ENCODE results near the gene UBASH3B. TPM values are rescaled to one million over a fixed set of nuclear protein-coding genes. Genes with fewer than 3 reads are reported as not detected.

UBASH3B gene
- total RNA-seq, 1 donor from 2014 or later = 6.7 TPM

GRCh38 chr11:122663056-122663740 is 7.7 kb downstream of the UBASH3B start:
- H3K9me3 Mint-ChIP-seq (ENCODE audit: unreplicated experiment) = peaks cover 10% of the 10 kb centered on the region
- peaks cover 17% of the 10 kb centered on the region for H3K4me1 Mint-ChIP-seq (ENCODE audit: low read depth, unreplicated experiment)
- H3K36me3 Mint-ChIP-seq (ENCODE audit: unreplicated experiment) = peaks cover 5% of the 10 kb centered on the region
- no peak overlapping the region for H3K4me3 Mint-ChIP-seq (ENCODE audit: unreplicated experiment)
- no peak overlapping the region for H3K27ac Mint-ChIP-seq (ENCODE audit: unreplicated experiment)
- no peak for TF ChIP-seq CTCF (IDR thresholded peaks at IDR 0.05; ENCODE audit: partially characterized antibody, unreplicated experiment)
- no peaks in the 10 kb centered on the region for H3K27me3 Mint-ChIP-seq (ENCODE audit: unreplicated experiment)
- no peak for DNase-seq

GRCh38 chr11:122663764-122664163 is 8.2 kb downstream of the UBASH3B start:
- no peak for DNase-seq
- Mint-ChIP-seq H3K27me3 (ENCODE audit: unreplicated experiment) (no peaks in the 10 kb centered on the region), H3K36me3 (ENCODE audit: unreplicated experiment) (peaks cover 3% of the 10 kb centered on the region), H3K4me1 (ENCODE audit: low read depth, unreplicated experiment) (peaks cover 17% of the 10 kb centered on the region), H3K9me3 (ENCODE audit: unreplicated experiment) (peaks cover 10% of the 10 kb centered on the region), H3K4me3 (ENCODE audit: unreplicated experiment) (no peak overlapping the region), H3K27ac (ENCODE audit: unreplicated experiment) (no peak overlapping the region)
- no peak for TF ChIP-seq CTCF (IDR thresholded peaks at IDR 0.05; ENCODE audit: partially characterized antibody, unreplicated experiment)

GRCh38 chr11:122664188-122664587 is 8.7 kb downstream of the UBASH3B start:
- Mint-ChIP-seq H3K36me3 (ENCODE audit: unreplicated experiment) (peaks cover 2% of the 10 kb centered on the region), H3K9me3 (ENCODE audit: unreplicated experiment) (peaks cover 9% of the 10 kb centered on the region), H3K4me3 (ENCODE audit: unreplicated experiment) (peak overlapping the region; percentile 30), H3K27me3 (ENCODE audit: unreplicated experiment) (no peaks in the 10 kb centered on the region), H3K4me1 (ENCODE audit: low read depth, unreplicated experiment) (peaks cover 17% of the 10 kb centered on the region), H3K27ac (ENCODE audit: unreplicated experiment) (no peak overlapping the region)
- no peak for DNase-seq
- TF ChIP-seq CTCF (IDR thresholded peaks at IDR 0.05; ENCODE audit: partially characterized antibody, unreplicated experiment) = no peak

- peaks cover 8% of the 10 kb centered on the region for H3K36me3 Mint-ChIP-seq (ENCODE audit: unreplicated experiment)
- no peaks in the 10 kb centered on the region for H3K27me3 Mint-ChIP-seq (ENCODE audit: unreplicated experiment)
- peaks cover 11% of the 10 kb centered on the region for H3K4me1 Mint-ChIP-seq (ENCODE audit: low read depth, unreplicated experiment)
- no peak overlapping the region for H3K4me3 Mint-ChIP-seq (ENCODE audit: unreplicated experiment)
- no peak overlapping the region for H3K27ac Mint-ChIP-seq (ENCODE audit: unreplicated experiment)
- peaks cover 6% of the 10 kb centered on the region for H3K9me3 Mint-ChIP-seq (ENCODE audit: unreplicated experiment)
- TF ChIP-seq CTCF (IDR thresholded peaks at IDR 0.05; ENCODE audit: partially characterized antibody, unreplicated experiment) = no peak
- peak; percentile 26 for DNase-seq
Observed at GRCh38 chr11:122665861-122666260, 10.3 kb downstream of the UBASH3B start.

- TF ChIP-seq CTCF (IDR thresholded peaks at IDR 0.05; ENCODE audit: partially characterized antibody, unreplicated experiment) = no peak
- H3K36me3 Mint-ChIP-seq (ENCODE audit: unreplicated experiment) = peaks cover 8% of the 10 kb centered on the region
- DNase-seq = no peak
- H3K4me1 Mint-ChIP-seq (ENCODE audit: low read depth, unreplicated experiment) = peaks cover 16% of the 10 kb centered on the region
- H3K9me3 Mint-ChIP-seq (ENCODE audit: unreplicated experiment) = peaks cover 4% of the 10 kb centered on the region
- H3K4me3 Mint-ChIP-seq (ENCODE audit: unreplicated experiment) = peak overlapping the region; percentile 19
- peak overlapping the region; percentile 65 for H3K27ac Mint-ChIP-seq (ENCODE audit: unreplicated experiment)
- H3K27me3 Mint-ChIP-seq (ENCODE audit: unreplicated experiment) = peaks cover 3% of the 10 kb centered on the region
Observed at GRCh38 chr11:122666743-122667142, 11.2 kb downstream of the UBASH3B start.

All from glutamatergic neuron (in vitro differentiated cells).